ENCODE measurements around the gene CBX8.

The CBX8 gene

DNA sequence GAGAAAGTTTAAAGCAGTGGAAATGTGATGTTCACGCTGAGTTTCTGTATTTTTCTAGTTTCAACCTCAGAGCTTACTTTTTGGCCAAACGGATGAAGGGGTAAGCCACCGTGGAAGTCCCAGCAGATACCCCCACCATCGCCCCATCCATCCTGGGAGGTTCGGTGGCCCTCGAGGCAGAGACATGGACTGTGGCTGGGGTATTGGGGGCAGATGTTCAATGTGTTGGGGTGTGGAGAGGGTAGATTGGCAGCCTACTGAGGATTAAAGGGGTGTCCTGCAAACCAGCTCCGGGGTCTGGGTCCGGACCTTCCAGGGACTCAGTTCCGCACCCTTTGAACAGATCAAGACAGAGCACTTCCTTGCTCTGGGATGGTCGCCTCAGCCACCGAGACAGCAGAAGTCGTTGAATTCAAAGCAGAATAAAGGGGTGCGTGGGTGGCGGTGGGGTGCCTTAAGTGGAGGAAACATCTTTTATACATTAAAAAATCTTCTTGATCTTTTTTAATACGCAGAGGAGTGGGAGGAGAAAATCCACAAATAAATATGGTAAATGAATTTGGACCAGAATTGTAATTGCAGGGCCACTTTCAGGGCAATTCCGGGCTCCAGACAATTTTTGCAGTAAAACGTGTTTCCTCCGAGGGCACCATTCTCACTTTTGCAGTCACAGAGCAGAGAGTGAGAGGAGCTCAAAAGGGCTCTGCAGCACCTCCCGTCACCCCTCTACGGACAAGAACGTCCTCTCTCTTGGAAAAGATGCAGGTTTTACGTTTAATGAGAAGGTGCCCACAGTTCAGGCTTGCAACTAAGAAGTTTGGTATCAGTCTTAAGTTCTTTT lies 8.2 kb upstream of the CBX8 start:
- DNase-seq (ENCODE audit: low spot score), result no peak

- DNase-seq (ENCODE audit: low spot score), result no peak
These were observed 7.3 kb upstream of the CBX8 start for GRCh38 chr17:79803997-79804855.

DNA sequence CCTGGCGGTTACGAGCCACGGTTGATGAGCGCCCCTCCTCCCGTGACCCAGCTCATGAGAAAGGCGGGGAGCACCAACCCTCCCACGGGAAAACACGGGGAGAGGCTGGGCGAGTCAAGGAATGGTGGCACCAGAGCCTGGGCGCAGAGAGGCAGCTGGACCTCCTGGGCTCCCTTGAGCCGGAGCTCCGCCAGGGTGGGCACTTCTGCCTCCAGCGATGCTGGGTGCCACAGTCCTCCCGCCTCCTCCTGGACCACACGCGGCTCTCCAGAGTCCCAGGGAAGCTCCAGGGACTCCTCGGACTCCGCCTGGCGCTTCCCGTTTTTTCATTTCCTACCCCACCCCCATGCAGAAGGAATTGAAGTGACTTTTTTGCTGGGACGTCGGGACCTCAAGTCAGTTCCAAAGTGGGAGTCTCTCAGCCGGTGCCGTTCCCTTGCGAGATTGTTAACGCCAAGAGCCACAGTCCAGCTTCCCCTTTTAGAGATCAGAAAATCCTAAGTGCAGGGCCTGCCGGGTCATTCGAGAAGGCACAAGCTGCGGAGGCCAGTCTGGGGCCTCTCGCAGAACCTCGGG lies 6.6 kb upstream of the CBX8 start:
- DNase-seq (ENCODE audit: low spot score), result no peak

- DNase-seq (ENCODE audit: low spot score), result no peak
These were observed 6.0 kb upstream of the CBX8 start for GRCh38 chr17:79802736-79803420.

DNA sequence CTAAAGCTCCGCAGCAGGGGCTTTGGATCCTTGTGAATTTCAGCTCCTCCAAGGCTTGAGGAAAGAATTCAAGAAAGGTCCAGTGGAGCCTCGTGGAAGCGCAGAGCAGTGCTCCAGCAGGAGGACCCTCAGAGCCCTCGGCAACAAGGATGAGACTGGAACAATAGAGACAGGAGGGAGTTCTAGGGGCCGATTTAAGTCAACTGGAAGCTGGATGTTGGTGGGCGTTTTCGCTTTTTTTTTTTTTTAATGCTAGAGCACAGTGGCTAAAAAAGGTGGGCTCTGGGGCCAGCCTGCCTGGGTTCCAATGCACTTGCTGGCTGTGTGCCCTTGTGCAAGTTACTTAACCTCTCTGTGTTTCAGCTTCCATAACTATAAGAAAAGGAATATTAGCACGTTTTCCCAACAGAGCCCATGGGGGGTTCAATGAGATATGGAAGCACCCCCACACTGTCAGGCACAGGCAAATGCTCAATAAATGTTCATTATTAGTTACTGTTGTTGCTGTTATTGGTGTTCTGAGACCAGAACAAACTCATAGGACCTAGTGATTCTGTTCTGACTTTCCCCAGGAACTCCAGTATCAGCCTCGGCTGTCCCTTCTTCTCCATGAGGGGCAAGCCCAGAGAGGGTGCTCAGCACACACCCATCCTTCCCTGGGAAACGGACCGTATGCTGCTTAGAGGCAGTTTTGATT lies 5.3 kb upstream of the CBX8 start:
- no peak for DNase-seq (ENCODE audit: low spot score)

GRCh38 chr17:79801156-79802038 lies 4.5 kb upstream of the CBX8 start:
- DNase-seq (ENCODE audit: low spot score), result no peak

DNA sequence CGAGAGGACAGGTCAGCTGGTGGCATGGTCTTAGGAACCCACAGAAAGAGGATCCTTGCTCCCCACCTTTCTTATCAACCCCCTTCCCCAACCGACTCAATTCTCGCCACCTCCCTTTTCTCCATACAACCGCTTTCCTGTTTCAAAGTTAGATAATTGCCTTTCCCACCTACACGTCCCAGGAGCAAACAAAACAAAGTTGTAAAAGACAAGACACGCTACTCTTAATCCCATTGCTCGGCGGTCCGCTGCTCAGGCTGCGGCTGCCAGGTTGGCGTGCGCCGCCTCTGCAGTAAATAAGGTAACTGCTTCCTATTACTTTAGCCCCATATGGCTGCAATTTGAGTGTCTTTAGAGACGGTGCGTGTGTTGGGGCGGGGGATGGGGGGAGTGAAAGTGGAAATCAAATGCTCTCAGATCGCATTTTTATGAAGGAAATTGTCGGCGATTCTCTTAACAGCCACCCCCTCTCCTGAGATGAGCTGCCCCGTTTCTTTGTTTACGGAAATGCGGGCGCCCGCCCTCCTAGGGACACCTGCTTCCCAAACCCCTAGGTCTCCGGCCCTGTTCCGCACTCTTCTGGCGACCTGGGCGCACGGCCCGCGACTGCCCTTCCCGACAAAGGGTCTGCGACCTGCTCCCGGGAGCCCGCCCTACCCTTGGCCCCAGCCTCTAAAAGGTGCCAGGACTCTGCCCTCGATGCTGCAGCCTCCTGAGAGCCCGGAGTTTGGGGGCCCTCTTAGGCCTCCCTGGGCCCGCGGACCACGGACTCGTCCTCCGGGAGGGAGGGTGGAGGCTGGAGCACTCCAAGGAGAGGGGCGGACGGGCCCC lies 3.7 kb upstream of the CBX8 start:
- no peak for DNase-seq (ENCODE audit: low spot score)

DNA sequence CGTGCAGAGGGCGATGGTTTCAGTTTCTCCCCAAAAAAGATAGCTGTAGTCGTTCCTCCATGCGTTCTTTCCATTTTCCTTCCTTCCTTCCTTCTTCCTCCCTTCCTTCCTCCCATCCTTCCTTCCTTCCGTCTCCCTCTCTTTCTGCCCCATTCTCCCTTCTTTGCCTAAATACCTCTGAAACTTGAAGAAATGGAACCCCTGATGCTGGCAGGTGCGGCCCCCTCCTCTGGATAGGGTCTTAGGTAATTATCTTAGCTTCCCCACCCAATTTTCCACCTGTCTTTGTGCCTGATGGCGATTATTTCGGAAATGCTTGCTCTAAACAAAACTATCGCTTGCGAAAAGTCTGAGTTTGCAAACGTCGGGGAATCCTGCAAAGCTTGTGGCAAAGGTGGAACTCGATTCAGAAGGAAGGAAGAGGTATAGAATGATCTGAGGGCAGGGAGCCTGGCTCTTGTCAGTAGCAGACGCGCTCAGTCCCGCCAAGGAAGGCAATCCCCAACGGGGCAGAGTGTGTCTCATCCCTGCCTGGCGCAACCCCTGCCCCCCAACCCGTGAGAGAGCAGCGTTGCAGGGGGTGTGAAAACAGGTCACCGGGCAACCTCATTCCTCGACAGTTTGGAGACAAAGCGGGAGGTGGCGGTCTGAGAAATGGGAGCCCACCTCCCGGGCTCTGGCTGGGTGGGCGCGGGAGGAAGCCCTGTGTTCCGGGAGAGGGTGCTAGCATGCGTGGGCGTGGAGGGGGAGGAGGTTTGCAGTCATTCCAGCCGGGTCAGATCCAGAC lies 2.9 kb upstream of the CBX8 start:
- no peak for DNase-seq (ENCODE audit: low spot score)

- DNase-seq (ENCODE audit: low spot score), result no peak
These were observed 2.3 kb upstream of the CBX8 start for GRCh38 chr17:79799174-79799537.

DNA sequence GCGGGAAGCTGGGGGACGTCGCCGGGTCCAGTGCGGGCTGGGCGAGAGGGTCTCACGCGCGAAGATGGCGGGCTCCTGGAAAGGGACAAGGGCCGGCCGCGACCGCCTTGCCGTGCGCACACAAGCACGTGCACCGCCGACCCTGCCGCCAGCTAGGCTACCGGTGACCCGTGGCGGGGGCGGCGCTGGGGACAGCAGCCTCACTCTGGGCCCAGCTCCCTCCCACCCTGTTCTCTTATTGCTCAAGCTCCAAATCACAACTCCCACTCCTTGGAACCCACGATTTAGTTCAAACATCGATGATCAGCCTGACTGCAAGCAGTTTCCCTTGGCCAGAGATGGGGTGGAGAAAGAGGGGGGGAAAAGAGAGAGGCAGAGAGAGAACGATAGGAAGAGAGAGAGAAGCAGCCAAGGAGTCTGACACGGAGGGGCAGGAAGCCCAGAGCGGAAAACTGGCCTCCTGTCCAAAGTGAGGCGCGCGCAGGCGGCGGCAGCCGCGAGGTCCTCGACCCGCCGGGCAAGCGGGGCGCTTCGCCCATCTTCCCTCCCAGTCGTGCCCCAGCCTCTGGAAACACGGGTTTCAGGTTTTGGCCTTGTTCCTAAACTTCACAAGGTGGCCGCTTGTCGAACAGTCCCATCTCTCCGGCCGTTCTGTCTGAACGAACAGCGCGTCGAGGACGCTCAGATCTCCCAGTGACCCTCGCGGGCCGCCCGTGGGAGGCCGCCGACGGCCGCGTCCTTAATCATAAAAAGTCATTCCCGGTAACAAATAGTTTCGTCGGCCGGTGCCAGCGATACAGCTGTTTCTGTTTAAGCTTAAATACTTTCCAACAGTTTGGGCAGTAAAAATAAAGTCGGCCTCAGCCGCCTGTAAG lies 1.7 kb upstream of the CBX8 start:
- DNase-seq (ENCODE audit: low spot score), result no peak

- DNase-seq (ENCODE audit: low spot score), result no peak
These were observed 818 bp upstream of the CBX8 start for GRCh38 chr17:79797492-79798298.

DNA sequence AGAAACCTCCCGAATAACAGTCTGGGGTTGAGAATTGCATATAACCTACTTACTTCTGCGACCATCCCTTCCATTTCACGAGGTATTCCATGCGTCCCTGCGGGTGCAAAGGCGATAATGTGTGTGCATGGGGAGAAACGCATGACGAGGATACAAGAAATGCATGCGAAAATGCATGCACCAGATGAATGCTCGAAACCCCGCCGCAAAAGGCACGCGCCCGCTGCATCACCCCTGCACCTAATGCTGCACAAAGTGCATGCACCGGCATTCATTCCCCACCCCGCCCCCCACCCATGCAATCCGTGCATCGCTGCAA lies 474 bp downstream of the CBX8 start:
- peak; percentile 39 for DNase-seq (ENCODE audit: low spot score)

- no peak for DNase-seq (ENCODE audit: low spot score)
These were observed 958 bp downstream of the CBX8 start for GRCh38 chr17:79795795-79796443.

GRCh38 chr17:79794659-79795511 lies 2.0 kb downstream of the CBX8 start:
- DNase-seq (ENCODE audit: low spot score), result no peak

DNA sequence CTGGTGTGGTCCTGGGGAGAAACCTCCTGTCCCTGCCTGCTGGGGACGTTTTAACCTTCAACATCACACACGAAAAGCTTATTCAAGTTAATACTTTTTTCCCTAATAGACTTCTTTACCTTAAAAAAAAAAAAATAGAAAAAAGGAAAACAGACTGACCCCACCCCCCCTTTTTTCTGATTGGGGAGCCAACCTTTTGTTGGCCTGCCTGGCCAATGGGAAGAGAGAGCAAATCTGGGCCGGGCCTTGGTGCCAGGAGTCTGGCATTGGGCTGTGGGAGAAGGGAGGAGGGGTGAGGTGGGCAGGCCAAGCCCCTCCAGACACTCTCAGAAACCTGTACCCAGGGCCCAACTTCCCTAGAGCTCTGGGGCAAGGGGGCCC lies 3.0 kb downstream of the CBX8 start:
- DNase-seq (ENCODE audit: low spot score), result no peak

All from pons (tissue), 1 donor.